Stimulated activated CD4-positive, alpha-beta T cell treated with anti-CD3 and anti-CD28 coated beads, TNF-alpha, amount 100 ng/mL, for 1 hour (primary cell): ENCODE results near the gene DYNC1LI2.
"Not testable (repeated sequence)": the region's sequence is repeated elsewhere in the genome, so short reads cannot be mapped to it uniquely, and the experiment has no call there.

Experiments used
- DNase-seq, 3 donors: peaks; one replicate each; pipeline ENCODE4 v3.0.0-alpha.2; 2020; ENCODE audit warnings: low read depth in 3 of 3, low spot score in 1 of 3

DYNC1LI2 gene

GRCh38 chr16:66751303-66751991 is at the start of gene DYNC1LI2:
DYNC1LI2 (minus strand) TSS chr16:66751609; CDS start chr16:66751591, 18 bp downstream.
- peak; percentile 38 to 76 (median 58) for DNase-seq

- DNase-seq: no peak
Measured at GRCh38 chr16:66800856-66801255, 49.4 kb upstream of the DYNC1LI2 start.

GRCh38 chr16:66798161-66798560 is 46.8 kb upstream of the DYNC1LI2 start:
- no peak for DNase-seq

GRCh38 chr16:66793984-66794383 is 42.6 kb upstream of the DYNC1LI2 start:
- not testable (repeated sequence) for DNase-seq

GRCh38 chr16:66790130-66790733 is 38.8 kb upstream of the DYNC1LI2 start:
- no peak for DNase-seq

- no peak for DNase-seq
Measured at GRCh38 chr16:66787427-66787826, 36.0 kb upstream of the DYNC1LI2 start.

- DNase-seq: no peak
Measured at GRCh38 chr16:66786551-66786950, 35.1 kb upstream of the DYNC1LI2 start.

- no peak for DNase-seq
Measured at GRCh38 chr16:66776457-66776856, 25.0 kb upstream of the DYNC1LI2 start.

- no peak for DNase-seq
Measured at GRCh38 chr16:66774981-66775380, 23.6 kb upstream of the DYNC1LI2 start.

- no peak for DNase-seq
Measured at GRCh38 chr16:66758086-66758485, 6.7 kb upstream of the DYNC1LI2 start.

GRCh38 chr16:66754819-66755218 is 3.4 kb upstream of the DYNC1LI2 start:
- DNase-seq: no peak

- no peak for DNase-seq
Measured at GRCh38 chr16:66754211-66754610, 2.8 kb upstream of the DYNC1LI2 start.

GRCh38 chr16:66752958-66753357 is 1.5 kb upstream of the DYNC1LI2 start:
- no peak for DNase-seq

GRCh38 chr16:66752379-66752778 is 970 bp upstream of the DYNC1LI2 start:
- DNase-seq: no peak

GRCh38 chr16:66751992-66752322 is 548 bp upstream of the DYNC1LI2 start:
- DNase-seq: no peak

- DNase-seq: peak in 1 of 3 donors; percentile 7
Measured at GRCh38 chr16:66751053-66751302, 431 bp downstream of the DYNC1LI2 start.

- no peak for DNase-seq
Measured at GRCh38 chr16:66750279-66751052, 943 bp downstream of the DYNC1LI2 start.

- no peak for DNase-seq
Measured at GRCh38 chr16:66746682-66747081, 4.7 kb downstream of the DYNC1LI2 start.

- DNase-seq: no peak
Measured at GRCh38 chr16:66746048-66746447, 5.4 kb downstream of the DYNC1LI2 start.

- DNase-seq: no peak
Measured at GRCh38 chr16:66741950-66742808, 9.2 kb downstream of the DYNC1LI2 start.

- DNase-seq: no peak
Measured at GRCh38 chr16:66741169-66741900, 10.1 kb downstream of the DYNC1LI2 start.
